Measurements from ENCODE around the gene STBD1.

Gene STBD1

DNA sequence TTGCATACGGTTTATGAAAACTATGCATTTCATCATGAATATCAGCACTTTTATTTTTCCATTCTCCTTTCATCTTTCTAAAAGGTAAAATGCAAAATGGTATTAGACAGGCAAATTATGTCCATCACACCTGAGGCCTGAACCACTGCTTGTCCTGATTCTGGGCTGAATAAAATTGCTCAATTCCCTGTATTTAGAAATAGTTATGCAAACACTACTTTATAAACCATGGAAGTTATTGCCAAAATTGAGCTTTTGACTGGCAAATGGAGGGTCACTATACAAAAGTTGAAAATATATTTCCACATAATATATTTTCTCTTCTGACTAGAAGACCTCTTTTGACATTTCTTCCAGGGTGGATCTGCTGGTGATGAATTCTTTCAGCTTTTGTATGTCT, 34.0 kb upstream of the STBD1 start:
- Histone ChIP-seq H3K79me2 (ENCODE audit: insufficient read depth, low read length) (no peaks in the 10 kb centered on the region), H3K36me3 (ENCODE audit: insufficient read depth, low read length) (no peaks in the 10 kb centered on the region), H3K9ac (ENCODE audit: low read depth, low read length) (no peak overlapping the region), H3K4me2 (ENCODE audit: insufficient read depth, low read length) (no peak overlapping the region), H3K9me3 (ENCODE audit: insufficient read depth, low read length, severe bottlenecking) (no peaks in the 10 kb centered on the region), H3K4me3 (ENCODE audit: low read depth in 1 of 2, low read length in 2 of 2) (no peak overlapping the region), H3K4me1 (ENCODE audit: insufficient read depth, low read length) (no peaks in the 10 kb centered on the region), H4K20me1 (ENCODE audit: insufficient read depth, low read length) (no peaks in the 10 kb centered on the region), H3K27me3 (ENCODE audit: insufficient read depth, low read length, poor library complexity) (no peaks in the 10 kb centered on the region), H2AFZ (ENCODE audit: low read depth, low read length) (no peak overlapping the region), H3K27ac (ENCODE audit: low read length) (no peak overlapping the region)
- no peak for TF ChIP-seq EZH2 (IDR thresholded peaks at IDR 0.05; ENCODE audit: borderline replicate concordance, low read depth, low read length, severe bottlenecking)
- TF ChIP-seq, protein P1, sequence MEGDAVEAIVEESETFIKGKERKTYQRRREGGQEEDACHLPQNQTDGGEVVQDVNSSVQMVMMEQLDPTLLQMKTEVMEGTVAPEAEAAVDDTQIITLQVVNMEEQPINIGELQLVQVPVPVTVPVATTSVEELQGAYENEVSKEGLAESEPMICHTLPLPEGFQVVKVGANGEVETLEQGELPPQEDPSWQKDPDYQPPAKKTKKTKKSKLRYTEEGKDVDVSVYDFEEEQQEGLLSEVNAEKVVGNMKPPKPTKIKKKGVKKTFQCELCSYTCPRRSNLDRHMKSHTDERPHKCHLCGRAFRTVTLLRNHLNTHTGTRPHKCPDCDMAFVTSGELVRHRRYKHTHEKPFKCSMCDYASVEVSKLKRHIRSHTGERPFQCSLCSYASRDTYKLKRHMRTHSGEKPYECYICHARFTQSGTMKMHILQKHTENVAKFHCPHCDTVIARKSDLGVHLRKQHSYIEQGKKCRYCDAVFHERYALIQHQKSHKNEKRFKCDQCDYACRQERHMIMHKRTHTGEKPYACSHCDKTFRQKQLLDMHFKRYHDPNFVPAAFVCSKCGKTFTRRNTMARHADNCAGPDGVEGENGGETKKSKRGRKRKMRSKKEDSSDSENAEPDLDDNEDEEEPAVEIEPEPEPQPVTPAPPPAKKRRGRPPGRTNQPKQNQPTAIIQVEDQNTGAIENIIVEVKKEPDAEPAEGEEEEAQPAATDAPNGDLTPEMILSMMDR (IDR thresholded peaks at IDR 0.05; ENCODE audit: borderline replicate concordance, extremely low read depth, low read length, poor library complexity, severe bottlenecking): no peak
- no peak for DNase-seq
- no peak for ATAC-seq (ENCODE audit: insufficient read depth, low read depth)

DNA sequence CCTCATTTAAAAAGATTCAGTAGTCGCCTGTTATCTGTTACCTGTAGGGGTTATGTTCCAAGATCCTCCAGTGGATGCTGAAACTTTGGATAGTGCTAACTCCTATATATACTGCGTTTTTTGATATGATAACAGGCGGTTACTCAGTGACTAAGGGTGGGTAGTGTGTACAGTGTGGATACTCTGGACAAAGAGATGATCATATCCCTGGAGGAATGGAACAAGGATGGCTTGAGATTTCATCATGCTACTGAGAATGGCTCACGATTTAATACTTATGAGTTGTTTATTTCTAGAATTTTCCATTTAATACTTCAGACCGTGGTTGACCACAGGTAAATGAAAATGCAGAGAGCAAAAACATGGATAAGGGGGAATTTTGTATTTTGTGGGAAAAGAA, 33.5 kb upstream of the STBD1 start:
- no peaks in the 10 kb centered on the region for H3K36me3 ChIP-seq (ENCODE audit: insufficient read depth, low read length)
- no peak overlapping the region for H3K27ac ChIP-seq (ENCODE audit: low read length)
- H2AFZ ChIP-seq (ENCODE audit: low read depth, low read length): no peak overlapping the region
- no peak for DNase-seq
- no peaks in the 10 kb centered on the region for H3K27me3 ChIP-seq (ENCODE audit: insufficient read depth, low read length, poor library complexity)
- ATAC-seq (ENCODE audit: insufficient read depth, low read depth): no peak
- no peaks in the 10 kb centered on the region for H3K9me3 ChIP-seq (ENCODE audit: insufficient read depth, low read length, severe bottlenecking)
- H3K4me1 ChIP-seq (ENCODE audit: insufficient read depth, low read length): no peaks in the 10 kb centered on the region
- no peak overlapping the region for H3K9ac ChIP-seq (ENCODE audit: low read depth, low read length)
- H4K20me1 ChIP-seq (ENCODE audit: insufficient read depth, low read length): no peaks in the 10 kb centered on the region
- no peaks in the 10 kb centered on the region for H3K79me2 ChIP-seq (ENCODE audit: insufficient read depth, low read length)
- no peak overlapping the region for H3K4me2 ChIP-seq (ENCODE audit: insufficient read depth, low read length)
- H3K4me3 ChIP-seq (ENCODE audit: low read depth in 1 of 2, low read length in 2 of 2): no peak overlapping the region
- no peak for TF ChIP-seq EZH2 (IDR thresholded peaks at IDR 0.05; ENCODE audit: borderline replicate concordance, low read depth, low read length, severe bottlenecking)
- TF ChIP-seq, protein P1 (IDR thresholded peaks at IDR 0.05; ENCODE audit: borderline replicate concordance, extremely low read depth, low read length, poor library complexity, severe bottlenecking): no peak

- Histone ChIP-seq H3K27me3 (ENCODE audit: insufficient read depth, low read length, poor library complexity) (no peaks in the 10 kb centered on the region), H3K4me3 (ENCODE audit: low read depth in 1 of 2, low read length in 2 of 2) (no peak overlapping the region), H3K27ac (ENCODE audit: low read length) (no peak overlapping the region), H3K36me3 (ENCODE audit: insufficient read depth, low read length) (no peaks in the 10 kb centered on the region), H3K9ac (ENCODE audit: low read depth, low read length) (no peak overlapping the region), H3K9me3 (ENCODE audit: insufficient read depth, low read length, severe bottlenecking) (no peaks in the 10 kb centered on the region), H2AFZ (ENCODE audit: low read depth, low read length) (no peak overlapping the region), H3K4me1 (ENCODE audit: insufficient read depth, low read length) (no peaks in the 10 kb centered on the region), H3K79me2 (ENCODE audit: insufficient read depth, low read length) (no peaks in the 10 kb centered on the region), H3K4me2 (ENCODE audit: insufficient read depth, low read length) (no peak overlapping the region), H4K20me1 (ENCODE audit: insufficient read depth, low read length) (no peaks in the 10 kb centered on the region)
- DNase-seq (no peak), ATAC-seq (ENCODE audit: insufficient read depth, low read depth) (no peak)
- TF ChIP-seq, protein P1 (IDR thresholded peaks at IDR 0.05; ENCODE audit: borderline replicate concordance, extremely low read depth, low read length, poor library complexity, severe bottlenecking): no peak
- TF ChIP-seq EZH2 (IDR thresholded peaks at IDR 0.05; ENCODE audit: borderline replicate concordance, low read depth, low read length, severe bottlenecking): no peak
Observed at GRCh38 chr4:76275486-76276124, 30.9 kb upstream of the STBD1 start.

Data from DND-41 (cell line).